GM18519 (cell line): Measurements from ENCODE around the gene DCAF15.
"Not testable (repeated sequence)": the region's sequence is repeated elsewhere in the genome, so short reads cannot be mapped to it uniquely, and the experiment has no call there.

Experiments used
- ATAC-seq: cut with Tn5 transposase; IDR thresholded peaks from one replicate; pipeline ENCODE4 v1.9.1; 2021; ENCODE audit warnings: mild to moderate bottlenecking, moderate library complexity; ENCODE audit not compliant: unreplicated experiment, low FRiP score

DCAF15 gene

GRCh38 chr19:13958043-13958442, 5.7 kb downstream of the DCAF15 start:
- ATAC-seq, result no peak

- no peak for ATAC-seq
These were observed 7.0 kb downstream of the DCAF15 start for GRCh38 chr19:13959141-13959961.

- ATAC-seq, result no peak
These were observed 7.9 kb downstream of the DCAF15 start for GRCh38 chr19:13959962-13960862.

GRCh38 chr19:13960863-13961784, 8.8 kb downstream of the DCAF15 start:
- no peak for ATAC-seq

- no peak for ATAC-seq
These were observed 9.8 kb downstream of the DCAF15 start for GRCh38 chr19:13961826-13962698.

- no peak for ATAC-seq
These were observed 10.6 kb downstream of the DCAF15 start for GRCh38 chr19:13962699-13963602.

- ATAC-seq, result no peak
These were observed 11.3 kb downstream of the DCAF15 start for GRCh38 chr19:13963603-13964105.

GRCh38 chr19:13964776-13965175, 12.5 kb downstream of the DCAF15 start:
- no peak for ATAC-seq

GRCh38 chr19:13965377-13965896, 13.1 kb downstream of the DCAF15 start:
- ATAC-seq, result no peak

- ATAC-seq, result no peak
These were observed 13.8 kb downstream of the DCAF15 start for GRCh38 chr19:13965926-13966683.

GRCh38 chr19:13966684-13967128, 14.4 kb downstream of the DCAF15 start:
- no peak for ATAC-seq

- ATAC-seq, result not testable (repeated sequence)
These were observed 14.9 kb downstream of the DCAF15 start for GRCh38 chr19:13967206-13967605.

GRCh38 chr19:13968383-13968935, 16.1 kb downstream of the DCAF15 start:
- ATAC-seq, result no peak

- ATAC-seq, result no peak
These were observed 16.7 kb downstream of the DCAF15 start for GRCh38 chr19:13968999-13969398.

GRCh38 chr19:13969897-13970296, 17.6 kb downstream of the DCAF15 start:
- no peak for ATAC-seq

GRCh38 chr19:13971868-13972267, 19.6 kb downstream of the DCAF15 start:
- ATAC-seq, result not testable (repeated sequence)
